C4-2B (cell line): ENCODE results near the gene MAP7D2.

Source experiments
- ZFX ChIP-seq: fragments of 450-650 bp; IDR thresholded peaks from 2 replicates; pipeline ENCODE4 v1.6.1; 2017
- TF ChIP-seq, protein P1 (sequence below): fragments of 450-650 bp; conservative IDR thresholded peaks from 2 replicates; pipeline ENCODE4 v1.5.1; 2017; ENCODE audit warnings: mild to moderate bottlenecking

DNA sequence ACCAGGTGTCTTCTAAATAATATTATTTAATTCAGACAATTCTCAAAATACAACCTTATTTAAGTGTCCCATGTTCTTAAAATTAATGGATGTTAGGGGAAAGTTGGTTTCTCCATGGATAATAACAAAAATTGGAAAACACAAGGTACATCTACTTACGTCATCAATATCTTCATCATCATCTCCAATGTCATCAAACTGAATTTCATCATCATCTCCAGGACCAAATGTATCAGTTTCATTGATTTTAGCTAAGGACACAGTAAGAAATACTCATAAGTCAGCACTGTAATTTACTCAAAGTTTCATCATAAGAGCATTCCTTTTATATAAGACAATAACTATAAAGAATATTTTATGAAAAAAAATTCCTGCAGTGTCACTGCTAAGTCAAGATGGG, 13.7 kb upstream of the MAP7D2 start:
- TF ChIP-seq, protein P1, sequence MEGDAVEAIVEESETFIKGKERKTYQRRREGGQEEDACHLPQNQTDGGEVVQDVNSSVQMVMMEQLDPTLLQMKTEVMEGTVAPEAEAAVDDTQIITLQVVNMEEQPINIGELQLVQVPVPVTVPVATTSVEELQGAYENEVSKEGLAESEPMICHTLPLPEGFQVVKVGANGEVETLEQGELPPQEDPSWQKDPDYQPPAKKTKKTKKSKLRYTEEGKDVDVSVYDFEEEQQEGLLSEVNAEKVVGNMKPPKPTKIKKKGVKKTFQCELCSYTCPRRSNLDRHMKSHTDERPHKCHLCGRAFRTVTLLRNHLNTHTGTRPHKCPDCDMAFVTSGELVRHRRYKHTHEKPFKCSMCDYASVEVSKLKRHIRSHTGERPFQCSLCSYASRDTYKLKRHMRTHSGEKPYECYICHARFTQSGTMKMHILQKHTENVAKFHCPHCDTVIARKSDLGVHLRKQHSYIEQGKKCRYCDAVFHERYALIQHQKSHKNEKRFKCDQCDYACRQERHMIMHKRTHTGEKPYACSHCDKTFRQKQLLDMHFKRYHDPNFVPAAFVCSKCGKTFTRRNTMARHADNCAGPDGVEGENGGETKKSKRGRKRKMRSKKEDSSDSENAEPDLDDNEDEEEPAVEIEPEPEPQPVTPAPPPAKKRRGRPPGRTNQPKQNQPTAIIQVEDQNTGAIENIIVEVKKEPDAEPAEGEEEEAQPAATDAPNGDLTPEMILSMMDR = no peak
- TF ChIP-seq ZFX = no peak
